Chondrocyte (in vitro differentiated cells): ENCODE data around the gene ILK. TPM values are rescaled to one million over a fixed set of nuclear protein-coding genes. Genes with fewer than 3 reads are reported as not detected.
A peak's percentile ranks its signal among the peaks of the same experiment; 100 is the strongest.

Experiments
- DNase-seq: peaks from one replicate; pipeline ENCODE4 v3.0.0; 2021; ENCODE audit warnings: mixed read lengths, low spot score
- H3K27ac Mint-ChIP-seq: one replicate; pipeline ENCODE4 v1.8.0; 2021; ENCODE audit warnings: mild to moderate bottlenecking, moderate library complexity, mixed read lengths; ENCODE audit not compliant: unreplicated experiment
- H3K27me3 Mint-ChIP-seq: 2 replicates; pipeline ENCODE4 v1.8.0; 2021; ENCODE audit warnings: low read depth, mixed read lengths
- H3K36me3 Mint-ChIP-seq: 2 replicates; pipeline ENCODE4 v1.8.0; 2021; ENCODE audit warnings: low read depth, mixed read lengths
- H3K4me1 Mint-ChIP-seq: 2 replicates; pipeline ENCODE4 v1.8.0; 2021; ENCODE audit warnings: low read depth, mild to moderate bottlenecking, mixed read lengths
- H3K4me3 Mint-ChIP-seq: one replicate; pipeline ENCODE4 v1.8.0; 2021; ENCODE audit warnings: mild to moderate bottlenecking, moderate library complexity, mixed read lengths; ENCODE audit not compliant: unreplicated experiment
- H3K9me3 Mint-ChIP-seq: 2 replicates; pipeline ENCODE4 v1.8.0; 2021; ENCODE audit warnings: low read depth, mixed read lengths
- CTCF ChIP-seq: fragments of 200-600 bp; sonication (generic); IDR thresholded peaks from 2 replicates; pipeline ENCODE4 v1.5.0; 2021; ENCODE audit warnings: antibody characterized with exemption, mild to moderate bottlenecking, moderate library complexity
- total RNA-seq: library from RNA; stranded (reverse); gene quantifications from 3 replicates; pipeline ENCODE4 v1.2.1, GENCODE V29; 2021

ILK gene
- total RNA-seq, 1 donor from 2014 or later, result 258 TPM

- H3K9me3 Mint-ChIP-seq, result no peaks in the 10 kb centered on the region
- no peak overlapping the region for H3K4me3 Mint-ChIP-seq
- peaks cover 22% of the 10 kb centered on the region for H3K4me1 Mint-ChIP-seq
- DNase-seq, result no peak
- no peak overlapping the region for H3K27ac Mint-ChIP-seq
- H3K27me3 Mint-ChIP-seq, result no peaks in the 10 kb centered on the region
- H3K36me3 Mint-ChIP-seq, result peaks cover 7% of the 10 kb centered on the region
- TF ChIP-seq CTCF, result no peak
These were observed 33.9 kb upstream of the ILK start for GRCh38 chr11:6569706-6570105.

- Mint-ChIP-seq H3K4me1 (peaks cover 22% of the 10 kb centered on the region), H3K27me3 (no peaks in the 10 kb centered on the region), H3K27ac (no peak overlapping the region), H3K4me3 (no peak overlapping the region), H3K9me3 (no peaks in the 10 kb centered on the region), H3K36me3 (peaks cover 8% of the 10 kb centered on the region)
- no peak for TF ChIP-seq CTCF
- no peak for DNase-seq
These were observed 32.7 kb upstream of the ILK start for GRCh38 chr11:6570691-6571427.

DNA sequence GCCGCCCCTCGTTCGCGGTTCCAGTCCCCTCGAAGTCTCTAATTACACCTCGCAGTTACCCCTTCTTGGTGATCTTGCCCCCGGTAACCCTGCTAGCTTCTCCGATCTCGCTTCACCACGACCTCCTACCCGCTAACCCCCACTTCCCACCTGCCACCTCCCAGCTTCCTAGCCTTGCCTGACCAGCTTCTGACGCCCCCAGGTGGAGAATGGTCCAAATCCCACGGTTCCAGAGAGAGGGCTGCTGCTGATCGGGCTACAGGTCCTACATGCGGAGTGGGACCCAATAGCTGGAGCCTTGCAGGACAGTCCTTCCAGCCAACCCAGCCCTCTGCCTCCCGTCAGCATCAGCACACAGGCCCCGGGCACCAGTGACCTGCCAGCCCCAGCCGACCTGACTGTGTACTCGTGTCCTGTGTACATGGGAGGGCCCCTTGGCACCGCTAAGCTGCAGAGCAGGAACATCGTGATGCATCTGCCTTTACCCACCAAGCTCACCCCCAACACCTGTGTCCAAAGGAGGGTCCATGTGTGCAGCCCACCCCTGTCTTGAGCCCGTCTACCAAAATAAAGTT lies 32.1 kb upstream of the ILK start:
- TF ChIP-seq CTCF, result no peak
- Mint-ChIP-seq H3K27ac (no peak overlapping the region), H3K36me3 (peaks cover 8% of the 10 kb centered on the region), H3K27me3 (no peaks in the 10 kb centered on the region), H3K4me1 (peaks cover 24% of the 10 kb centered on the region), H3K9me3 (no peaks in the 10 kb centered on the region), H3K4me3 (no peak overlapping the region)
- DNase-seq, result no peak

DNA sequence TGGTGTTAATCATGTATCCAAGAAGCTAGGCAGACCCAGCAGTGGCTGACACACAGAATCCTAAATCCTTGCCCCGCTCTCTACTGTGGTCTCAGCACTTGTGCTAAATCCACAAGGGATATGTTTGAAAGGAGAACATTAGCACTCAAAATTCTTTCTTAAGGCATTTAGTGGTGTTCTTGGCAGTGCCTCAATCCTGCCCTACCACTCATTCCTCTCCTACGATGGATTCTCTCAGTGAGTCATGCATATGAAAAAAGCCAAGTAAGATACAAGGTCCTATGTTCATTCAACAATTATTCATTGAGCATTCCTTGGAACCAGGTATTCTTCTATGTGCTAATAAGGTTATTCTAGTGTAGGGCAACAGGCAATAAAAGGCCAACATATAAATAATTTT lies 31.4 kb upstream of the ILK start:
- DNase-seq, result no peak
- Mint-ChIP-seq H3K27me3 (no peaks in the 10 kb centered on the region), H3K4me3 (no peak overlapping the region), H3K36me3 (peaks cover 5% of the 10 kb centered on the region), H3K4me1 (peaks cover 31% of the 10 kb centered on the region), H3K27ac (peak overlapping the region; percentile 76), H3K9me3 (no peaks in the 10 kb centered on the region)
- TF ChIP-seq CTCF, result no peak

DNA sequence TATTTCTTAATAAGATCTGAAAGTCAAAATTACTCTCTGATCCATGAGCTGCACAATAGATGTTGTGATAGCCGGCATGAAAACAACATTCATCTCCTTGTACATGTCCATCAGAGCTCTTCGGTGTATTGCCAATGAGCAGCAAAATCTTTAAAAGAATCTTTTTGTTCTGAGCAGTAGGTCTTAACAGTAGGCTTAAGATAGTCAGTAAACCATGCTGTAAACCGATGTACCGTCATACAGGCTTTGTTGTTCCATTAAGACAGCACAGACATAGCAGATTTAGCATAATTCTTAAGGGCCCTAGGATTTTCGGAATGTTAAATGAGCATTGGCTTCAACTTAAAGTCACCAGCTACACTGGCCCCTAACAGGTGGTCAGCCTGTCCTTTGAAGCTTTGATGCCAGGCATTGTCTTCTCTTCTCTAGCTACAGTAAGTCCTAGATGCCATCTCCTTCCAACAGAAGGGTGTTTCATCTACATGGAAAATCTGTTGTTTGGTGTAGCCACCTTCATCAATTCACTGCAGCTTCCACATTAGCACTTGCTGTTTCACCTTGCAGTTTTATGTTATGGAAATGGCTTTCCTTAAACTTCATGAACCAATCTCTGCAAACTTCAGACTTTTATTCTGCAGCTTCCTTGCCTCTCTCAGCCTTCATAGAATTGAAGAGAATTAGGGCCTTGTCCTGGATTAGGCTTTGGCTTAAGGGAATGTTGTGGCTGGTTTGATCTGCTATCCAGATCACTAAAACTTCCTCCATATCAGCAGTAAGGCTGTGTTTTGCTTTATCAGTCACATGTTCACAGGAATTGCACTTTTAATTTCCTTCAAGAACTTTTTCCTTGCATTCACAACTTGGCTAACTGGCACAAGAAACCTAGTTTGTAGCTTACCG lies 28.5 kb upstream of the ILK start:
- no peak overlapping the region for H3K4me3 Mint-ChIP-seq
- H3K27ac Mint-ChIP-seq, result no peak overlapping the region
- no peak for DNase-seq
- peaks cover 4% of the 10 kb centered on the region for H3K36me3 Mint-ChIP-seq
- no peaks in the 10 kb centered on the region for H3K9me3 Mint-ChIP-seq
- H3K27me3 Mint-ChIP-seq, result no peaks in the 10 kb centered on the region
- H3K4me1 Mint-ChIP-seq, result peaks cover 26% of the 10 kb centered on the region
- TF ChIP-seq CTCF, result no peak
